Bronchial epithelial cell (primary cell): ENCODE data around the gene PLA2G15. TPM values are rescaled to one million over a fixed set of nuclear protein-coding genes. Genes with fewer than 3 reads are reported as not detected.

Source experiments
- DNase-seq: peaks from one replicate; pipeline ENCODE4 v3.0.0-alpha.2; 2010; ENCODE audit warnings: low read depth
- FAIRE-seq: peaks from 2 replicates; lab custom pipeline; 2011; peaks lifted over from hg19 to GRCh38; lab: Jason Lieb, UNC
- H3K27me3 ChIP-seq: 2 replicates; pipeline ENCODE4 v1.5.1; 2011; ENCODE audit warnings: low read length; ENCODE audit not compliant: control insufficient read depth, insufficient read depth
- H3K36me3 ChIP-seq: 2 replicates; pipeline ENCODE4 v1.5.1; 2011; ENCODE audit warnings: low read length; ENCODE audit not compliant: control insufficient read depth, insufficient read depth
- H3K4me3 ChIP-seq: 2 replicates; pipeline ENCODE4 v1.5.1; 2011; ENCODE audit warnings: mild to moderate bottlenecking, low read depth, low read length, control low read depth
- total RNA-seq: library from RNA; depleted of rRNA; stranded (reverse); fragments of >200 nt; gene quantifications from 2 replicates; pipeline ENCODE4 v1.2.1, GENCODE V29; 2014
- TF ChIP-seq, protein P1 (sequence below): IDR thresholded peaks from 2 replicates; pipeline ENCODE4 v1.5.1; 2011; ENCODE audit warnings: mild to moderate bottlenecking, moderate library complexity, low read length, control low read depth, inconsistent platforms; ENCODE audit not compliant: insufficient read depth, severe bottlenecking

Gene PLA2G15
- total RNA-seq, 1 donor from 2014 or later, result 8.2 TPM

GRCh38 chr16:68244481-68244902 is 681 bp upstream of the PLA2G15 start:
- FAIRE-seq, result no peak
- H3K4me3 ChIP-seq, result peak overlapping the region; percentile 78
- H3K27me3 ChIP-seq, result no peaks in the 10 kb centered on the region
- TF ChIP-seq, protein P1, sequence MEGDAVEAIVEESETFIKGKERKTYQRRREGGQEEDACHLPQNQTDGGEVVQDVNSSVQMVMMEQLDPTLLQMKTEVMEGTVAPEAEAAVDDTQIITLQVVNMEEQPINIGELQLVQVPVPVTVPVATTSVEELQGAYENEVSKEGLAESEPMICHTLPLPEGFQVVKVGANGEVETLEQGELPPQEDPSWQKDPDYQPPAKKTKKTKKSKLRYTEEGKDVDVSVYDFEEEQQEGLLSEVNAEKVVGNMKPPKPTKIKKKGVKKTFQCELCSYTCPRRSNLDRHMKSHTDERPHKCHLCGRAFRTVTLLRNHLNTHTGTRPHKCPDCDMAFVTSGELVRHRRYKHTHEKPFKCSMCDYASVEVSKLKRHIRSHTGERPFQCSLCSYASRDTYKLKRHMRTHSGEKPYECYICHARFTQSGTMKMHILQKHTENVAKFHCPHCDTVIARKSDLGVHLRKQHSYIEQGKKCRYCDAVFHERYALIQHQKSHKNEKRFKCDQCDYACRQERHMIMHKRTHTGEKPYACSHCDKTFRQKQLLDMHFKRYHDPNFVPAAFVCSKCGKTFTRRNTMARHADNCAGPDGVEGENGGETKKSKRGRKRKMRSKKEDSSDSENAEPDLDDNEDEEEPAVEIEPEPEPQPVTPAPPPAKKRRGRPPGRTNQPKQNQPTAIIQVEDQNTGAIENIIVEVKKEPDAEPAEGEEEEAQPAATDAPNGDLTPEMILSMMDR, result no peak
- DNase-seq, result no peak
- peaks cover 5% of the 10 kb centered on the region for H3K36me3 ChIP-seq

- DNase-seq (no peak), FAIRE-seq (no peak)
- TF ChIP-seq, protein P1, result no peak
- Histone ChIP-seq H3K36me3 (peaks cover 7% of the 10 kb centered on the region), H3K4me3 (peak overlapping the region; percentile 78), H3K27me3 (no peaks in the 10 kb centered on the region)
These were observed 948 bp downstream of the PLA2G15 start for GRCh38 chr16:68246121-68246520.

DNA sequence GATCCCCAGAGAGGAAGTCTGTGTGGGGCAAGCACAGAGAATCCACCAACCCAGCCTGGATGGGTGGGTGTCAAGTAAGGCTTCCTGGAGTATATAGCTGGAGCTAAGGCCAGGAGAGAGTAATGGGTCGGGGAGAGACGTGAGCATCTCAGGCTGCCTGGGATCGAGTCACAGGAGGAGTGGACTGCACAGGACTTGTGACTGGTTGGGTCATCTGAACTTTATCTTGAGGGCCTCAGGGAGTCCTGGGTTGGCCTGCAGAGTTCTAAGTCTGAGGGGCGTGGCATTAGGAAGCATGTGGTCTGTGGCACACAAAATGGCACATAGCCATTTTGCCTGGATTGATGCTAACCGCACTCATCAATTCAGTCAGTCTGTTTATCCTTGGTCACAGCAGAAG is 1.5 kb downstream of the PLA2G15 start:
- Histone ChIP-seq H3K4me3 (no peak overlapping the region), H3K36me3 (peaks cover 7% of the 10 kb centered on the region), H3K27me3 (no peaks in the 10 kb centered on the region)
- FAIRE-seq, result no peak
- DNase-seq, result no peak
- TF ChIP-seq, protein P1, result no peak

- no peak overlapping the region for H3K4me3 ChIP-seq
- DNase-seq (no peak), FAIRE-seq (no peak)
- no peaks in the 10 kb centered on the region for H3K27me3 ChIP-seq
- TF ChIP-seq, protein P1, result no peak
- peaks cover 7% of the 10 kb centered on the region for H3K36me3 ChIP-seq
These were observed 2.2 kb downstream of the PLA2G15 start for GRCh38 chr16:68247400-68247799.

- Histone ChIP-seq H3K4me3 (no peak overlapping the region), H3K27me3 (no peaks in the 10 kb centered on the region), H3K36me3 (peaks cover 8% of the 10 kb centered on the region)
- no peak for FAIRE-seq
- DNase-seq, result no peak
- TF ChIP-seq, protein P1, result no peak
These were observed 2.8 kb downstream of the PLA2G15 start for GRCh38 chr16:68247932-68248331.

DNA sequence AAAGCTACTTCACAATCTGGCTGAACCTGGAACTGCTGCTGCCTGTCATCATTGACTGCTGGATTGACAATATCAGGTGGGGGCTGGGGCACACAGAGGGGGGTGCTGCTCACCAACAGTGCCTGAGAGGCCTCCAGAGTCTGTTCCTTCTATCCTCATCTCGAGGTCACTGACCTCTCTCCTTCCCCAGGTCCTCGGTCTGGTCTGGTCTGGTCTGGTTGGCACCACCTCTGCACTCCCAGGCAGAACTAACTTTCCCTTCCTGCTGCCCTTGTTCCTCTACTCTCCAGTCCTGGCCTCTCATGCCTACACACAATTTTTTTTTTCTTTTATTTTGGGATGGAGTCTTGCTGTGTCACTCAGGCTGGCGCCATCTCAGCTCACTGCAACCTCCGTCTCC is 4.2 kb downstream of the PLA2G15 start:
- Histone ChIP-seq H3K36me3 (peaks cover 10% of the 10 kb centered on the region), H3K4me3 (no peak overlapping the region), H3K27me3 (no peaks in the 10 kb centered on the region)
- FAIRE-seq (no peak), DNase-seq (no peak)
- TF ChIP-seq, protein P1, result no peak
